Right renal pelvis (tissue), 4 donors: ENCODE measurements around the gene KCTD11. TPM values are rescaled to one million over a fixed set of nuclear protein-coding genes. Genes with fewer than 3 reads are reported as not detected.
A peak's percentile ranks its signal among the peaks of the same experiment; 100 is the strongest.

Experiments used
- DNase-seq, 4 donors: peaks; one replicate each; pipeline ENCODE4 v3.0.0-alpha.2; 2013; ENCODE audit warnings: low read depth in 4 of 4, low spot score in 3 of 4, missing footprints in 1 of 4
- polyA plus RNA-seq, 4 donors: library from polyadenylated mRNA; unstranded; fragments of 120-200 nt; gene quantifications; one replicate each; pipeline ENCODE4 v1.2.1, GENCODE V29; 2013; ENCODE audit not compliant: insufficient read length in 4 of 4

Gene KCTD11
- polyA plus RNA-seq, 4 donors = 12.4 to 13.6 (median 12.9) TPM

DNA sequence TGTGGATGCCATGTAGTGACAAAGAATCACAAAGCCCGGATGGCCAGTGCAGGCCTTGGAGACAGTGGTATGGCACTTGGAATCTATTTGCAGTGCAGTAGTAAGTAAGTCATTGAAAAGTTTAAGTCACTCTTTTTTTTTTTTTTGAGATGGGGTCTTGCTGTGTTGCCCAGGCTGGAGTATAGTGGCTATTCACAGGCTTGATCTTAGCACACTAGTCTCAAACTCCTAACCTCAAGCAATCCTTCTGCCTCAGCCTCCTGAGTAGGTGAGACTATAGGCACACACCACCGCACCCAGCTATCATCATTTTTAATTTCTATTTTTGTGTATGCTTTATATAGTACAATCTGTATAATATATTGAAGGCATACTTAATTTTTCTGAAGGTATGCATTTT, 46.6 kb downstream of the KCTD11 start:
- no peak for DNase-seq

GRCh38 chr17:7403043-7403726, 51.2 kb downstream of the KCTD11 start:
- no peak for DNase-seq

GRCh38 chr17:7403727-7403976, 51.7 kb downstream of the KCTD11 start:
- DNase-seq = no peak

GRCh38 chr17:7403977-7404736, 52.2 kb downstream of the KCTD11 start, which contains the start of gene TMEM256:
Gene TMEM256, minus strand, starts transcription at chr17:7404097. Its CDS starts 13 bp downstream, at chr17:7404084.
- DNase-seq = peak; percentile 95 to 100 (median 99)

Other genes with a start within 250 kb of the KCTD11 start
- 1 to 10 TPM in 3 of 4 donors, under 1 TPM in 1; 0.91 to 2.5 (median 1.7) TPM for gene ASGR2, start 237.3 kb upstream of the KCTD11 start, polyA plus RNA-seq
- 1 to 10 TPM; 4.6 to 8.1 (median 5.2) TPM for gene ASGR1, start 172.8 kb upstream of the KCTD11 start, polyA plus RNA-seq
- gene DLG4, start 132.3 kb upstream of the KCTD11 start, polyA plus RNA-seq = 10 to 100 TPM; 30.3 to 40.3 (median 32.9) TPM
- 100 to 1,000 TPM; 421 to 519 (median 462) TPM for gene ACADVL, start 132.2 kb upstream of the KCTD11 start, polyA plus RNA-seq
- 10 to 100 TPM; 49.9 to 65.1 (median 50.9) TPM for gene DVL2, start 117.6 kb upstream of the KCTD11 start, polyA plus RNA-seq
- 10 to 100 TPM; 57.4 to 66.4 (median 60.9) TPM for gene PHF23, start 112.7 kb upstream of the KCTD11 start, polyA plus RNA-seq
- gene GABARAP, start 109.7 kb upstream of the KCTD11 start, polyA plus RNA-seq = 100 to 1,000 TPM; 389 to 496 (median 451) TPM
- gene CTDNEP1, start 100.4 kb upstream of the KCTD11 start, polyA plus RNA-seq = 100 to 1,000 TPM; 147 to 167 (median 159) TPM
- 10 to 100 TPM; 40.3 to 55.8 (median 50.5) TPM for gene ELP5, start 99.9 kb upstream of the KCTD11 start, polyA plus RNA-seq
- 10 to 100 TPM; 45.0 to 66.0 (median 51.8) TPM for gene CLDN7, start 89.7 kb upstream of the KCTD11 start, polyA plus RNA-seq
- 1 to 10 TPM; 1.8 to 2.9 (median 2.5) TPM for gene SLC2A4, start 70.4 kb upstream of the KCTD11 start, polyA plus RNA-seq
- 1 to 10 TPM; 2.9 to 4.2 (median 3.4) TPM for gene YBX2, start 57.5 kb upstream of the KCTD11 start, polyA plus RNA-seq
- 100 to 1,000 TPM; 297 to 355 (median 333) TPM for gene EIF5A, start 44.5 kb upstream of the KCTD11 start, polyA plus RNA-seq
- 100 to 1,000 TPM in 2 of 4 donors, 10 to 100 TPM in 2; 86.3 to 106 (median 99.6) TPM for gene GPS2, start 36.8 kb upstream of the KCTD11 start, polyA plus RNA-seq
- gene NEURL4, start 22.8 kb upstream of the KCTD11 start, polyA plus RNA-seq = 10 to 100 TPM; 28.3 to 33.3 (median 30.7) TPM
- 1 to 10 TPM; 5.7 to 9.1 (median 6.0) TPM for gene ACAP1, start 15.6 kb upstream of the KCTD11 start, polyA plus RNA-seq
- gene TMEM95, start 3.0 kb downstream of the KCTD11 start, polyA plus RNA-seq = not detected
- gene TNK1, start 28.9 kb downstream of the KCTD11 start, polyA plus RNA-seq = 1 to 10 TPM; 3.2 to 7.2 (median 4.5) TPM
- 10 to 100 TPM; 30.5 to 46.3 (median 38.1) TPM for gene PLSCR3, start 42.4 kb downstream of the KCTD11 start, polyA plus RNA-seq
- gene TMEM256, start 51.9 kb downstream of the KCTD11 start, polyA plus RNA-seq = 100 to 1,000 TPM in 1 of 4 donors, 10 to 100 TPM in 3; 78.9 to 105 (median 86.2) TPM
- 10 to 100 TPM; 22.8 to 32.6 (median 24.9) TPM for gene NLGN2, start 55.7 kb downstream of the KCTD11 start, polyA plus RNA-seq
- under 1 TPM in 1 of 4 donors, not detected in 3; 0.09 TPM for gene SPEM1, start 68.2 kb downstream of the KCTD11 start, polyA plus RNA-seq
- under 1 TPM in 2 of 4 donors, not detected in 2; 0.12 TPM for gene SPEM2, start 73.5 kb downstream of the KCTD11 start, polyA plus RNA-seq
- gene SPEM3, start 76.7 kb downstream of the KCTD11 start, polyA plus RNA-seq = not detected
- gene TMEM102, start 83.3 kb downstream of the KCTD11 start, polyA plus RNA-seq = 1 to 10 TPM; 3.6 to 5.6 (median 4.3) TPM
- 1 to 10 TPM; 6.0 to 8.6 (median 7.8) TPM for gene FGF11, start 87.3 kb downstream of the KCTD11 start, polyA plus RNA-seq
- 10 to 100 TPM; 10.1 to 11.7 (median 11.3) TPM for gene CHRNB1, start 92.9 kb downstream of the KCTD11 start, polyA plus RNA-seq
- gene ZBTB4, start 127.5 kb downstream of the KCTD11 start, polyA plus RNA-seq = 10 to 100 TPM; 38.6 to 47.4 (median 44.3) TPM
- gene SLC35G6, start 129.3 kb downstream of the KCTD11 start, polyA plus RNA-seq = under 1 TPM in 3 of 4 donors, not detected in 1; 0.16 to 0.22 (median 0.21) TPM
- gene POLR2A, start 132.2 kb downstream of the KCTD11 start, polyA plus RNA-seq = 100 to 1,000 TPM; 117 to 158 (median 121) TPM
- gene TNFSF12, start 196.9 kb downstream of the KCTD11 start, polyA plus RNA-seq = 10 to 100 TPM; 25.3 to 32.5 (median 29.0) TPM
- 10 to 100 TPM; 13.2 to 17.8 (median 14.3) TPM for gene TNFSF13, start 206.6 kb downstream of the KCTD11 start, polyA plus RNA-seq
- gene SENP3, start 209.8 kb downstream of the KCTD11 start, polyA plus RNA-seq = 10 to 100 TPM; 68.1 to 81.1 (median 78.1) TPM
- gene CD68, start 227.5 kb downstream of the KCTD11 start, polyA plus RNA-seq = 10 to 100 TPM; 43.0 to 78.7 (median 53.9) TPM
- gene MPDU1, start 231.7 kb downstream of the KCTD11 start, polyA plus RNA-seq = 100 to 1,000 TPM; 110 to 122 (median 119) TPM
- 1 to 10 TPM; 3.3 to 4.3 (median 4.0) TPM for gene SOX15, start 237.9 kb downstream of the KCTD11 start, polyA plus RNA-seq